GM21515 (cell line): ENCODE measurements around the gene PPP3CA.

Experiments used
- ATAC-seq: cut with Tn5 transposase; IDR thresholded peaks from one replicate; pipeline ENCODE4 v1.9.1; 2021; ENCODE audit not compliant: unreplicated experiment

The PPP3CA gene

GRCh38 chr4:101065346-101065745, 282.0 kb downstream of the PPP3CA start:
- no peak for ATAC-seq

- no peak for ATAC-seq
Measured at GRCh38 chr4:101064541-101065180, 282.7 kb downstream of the PPP3CA start.

GRCh38 chr4:101055392-101055791, 291.9 kb downstream of the PPP3CA start:
- ATAC-seq: no peak

DNA sequence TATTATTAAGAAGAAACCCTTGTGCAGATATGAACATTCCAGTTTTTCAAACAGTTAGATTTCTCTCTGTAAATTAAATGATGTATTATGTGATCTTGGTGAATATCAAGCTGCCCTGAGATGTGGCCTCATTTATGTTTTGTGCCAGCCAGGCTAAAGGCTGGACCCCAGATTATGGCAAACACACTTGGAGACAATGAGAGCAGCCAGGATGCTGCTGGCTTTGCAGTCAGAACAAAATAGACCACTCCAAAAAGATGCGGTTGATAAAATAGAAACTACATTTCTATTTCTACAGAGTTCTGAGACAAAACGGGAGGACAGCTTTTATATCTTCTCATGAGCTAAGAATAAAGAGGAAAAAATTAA, 296.5 kb downstream of the PPP3CA start:
- no peak for ATAC-seq

DNA sequence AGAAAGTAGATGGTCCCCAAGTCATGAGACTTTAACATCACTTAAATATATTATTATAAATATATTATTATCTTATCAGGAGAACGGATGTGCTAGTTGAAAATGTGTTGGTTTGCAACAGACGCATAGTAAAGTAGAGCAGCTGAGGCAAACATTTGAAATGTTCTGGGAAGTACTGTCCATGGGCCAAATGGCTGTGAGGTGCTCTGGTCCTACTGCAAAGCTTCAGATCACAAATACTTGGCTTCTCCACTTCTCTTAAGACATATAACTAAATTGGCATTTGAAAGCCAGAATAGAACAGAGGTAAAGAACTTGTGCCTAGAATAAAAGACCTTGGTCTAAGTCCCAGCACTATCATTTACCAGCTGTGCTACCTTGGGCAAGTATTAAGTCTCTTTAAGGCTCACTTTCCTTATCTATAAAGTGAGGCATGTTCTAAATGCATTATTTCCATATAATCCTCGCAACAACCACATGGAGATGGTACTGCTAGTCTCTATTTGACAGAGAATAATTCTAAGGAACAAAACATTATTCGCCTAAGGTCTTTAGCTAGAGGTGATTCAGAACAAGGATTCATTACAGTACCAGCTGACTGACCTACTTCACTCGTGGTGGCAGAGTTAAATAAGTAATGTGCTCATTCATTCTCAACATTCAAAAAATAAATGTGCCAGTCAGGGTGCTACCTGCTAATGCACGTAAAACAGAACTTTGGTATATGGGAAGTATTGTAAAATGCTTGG, 297.1 kb downstream of the PPP3CA start:
- no peak for ATAC-seq

GRCh38 chr4:101049549-101050001, 297.8 kb downstream of the PPP3CA start:
- ATAC-seq: no peak

DNA sequence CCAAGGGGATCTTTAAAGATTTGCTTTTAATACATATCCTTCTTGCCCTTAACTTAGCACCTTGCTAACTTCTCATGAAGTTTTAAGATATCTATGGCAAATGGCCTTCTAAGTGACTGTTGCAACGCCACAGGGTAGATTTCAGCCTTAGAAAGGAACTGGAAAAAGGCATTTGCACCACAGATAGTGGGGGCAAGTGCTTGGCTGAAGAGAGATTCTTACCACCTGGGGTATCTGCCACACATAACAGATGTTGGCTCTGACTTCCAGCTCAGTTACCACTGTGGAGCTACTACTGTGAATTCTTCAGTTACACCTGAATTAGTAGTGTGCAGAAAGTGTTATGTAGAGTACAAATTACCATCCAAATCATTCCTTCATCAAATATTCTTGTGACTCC, 302.6 kb downstream of the PPP3CA start:
- no peak for ATAC-seq

DNA sequence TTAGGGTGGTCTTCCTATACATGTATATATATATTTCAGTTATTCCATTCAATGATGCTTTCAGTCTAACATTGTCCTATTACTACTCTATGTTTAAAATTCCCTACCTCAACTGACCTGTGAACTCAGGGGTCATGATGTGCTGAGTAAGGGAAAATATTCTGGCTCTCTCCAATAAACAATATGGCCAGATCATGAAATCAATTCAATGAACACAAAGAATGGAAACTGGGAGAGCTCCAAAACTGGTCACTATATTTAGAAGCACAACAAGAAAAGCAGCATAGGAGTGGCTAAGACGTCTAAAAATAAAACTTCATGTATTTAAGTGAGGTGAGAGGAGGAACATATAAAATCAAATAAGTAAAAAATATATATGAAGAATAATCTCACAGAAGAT, 304.5 kb downstream of the PPP3CA start:
- no peak for ATAC-seq

- ATAC-seq: no peak
Measured at GRCh38 chr4:101040776-101041175, 306.6 kb downstream of the PPP3CA start.

DNA sequence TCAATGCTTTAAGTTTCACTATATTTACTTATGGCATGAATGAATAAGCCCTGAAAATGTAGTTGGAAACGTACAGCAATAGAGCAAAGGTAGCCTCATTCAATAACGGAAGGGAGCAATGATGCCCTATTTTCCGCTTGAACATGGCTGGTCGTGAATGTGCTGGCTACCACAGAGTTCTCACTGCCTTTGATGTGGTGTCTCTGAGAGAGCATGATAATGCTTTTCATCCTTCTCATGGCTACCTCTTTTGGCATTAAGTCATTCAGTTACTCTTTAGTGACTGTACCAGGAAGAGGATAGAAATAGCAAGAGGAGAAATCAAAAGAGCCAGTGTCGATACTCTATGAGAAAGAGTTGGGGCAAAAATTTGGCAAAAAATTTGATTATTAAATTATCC, 308.0 kb downstream of the PPP3CA start:
- no peak for ATAC-seq

DNA sequence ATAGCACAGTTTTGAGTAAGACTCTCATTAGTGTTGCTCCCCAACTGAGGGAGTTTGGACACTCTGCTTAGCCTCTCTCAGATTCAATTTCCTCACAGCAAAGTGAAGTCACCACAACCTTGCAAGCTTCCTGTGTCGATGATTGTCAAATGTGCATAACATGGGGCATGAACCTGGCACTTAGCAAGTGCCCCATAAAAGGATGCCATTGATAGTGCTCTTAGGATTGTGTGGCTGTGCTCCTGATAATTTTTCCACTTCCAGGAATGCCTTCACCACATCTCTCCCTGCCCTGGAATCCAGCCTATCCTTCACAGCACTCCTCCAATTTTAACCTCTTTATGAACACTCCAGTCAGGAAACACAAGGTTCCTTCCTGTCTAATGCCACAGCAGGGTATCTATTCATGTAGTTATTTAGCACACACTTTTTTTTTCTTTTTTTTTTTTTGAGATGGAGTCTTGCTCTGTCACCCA, 309.4 kb downstream of the PPP3CA start:
- no peak for ATAC-seq

DNA sequence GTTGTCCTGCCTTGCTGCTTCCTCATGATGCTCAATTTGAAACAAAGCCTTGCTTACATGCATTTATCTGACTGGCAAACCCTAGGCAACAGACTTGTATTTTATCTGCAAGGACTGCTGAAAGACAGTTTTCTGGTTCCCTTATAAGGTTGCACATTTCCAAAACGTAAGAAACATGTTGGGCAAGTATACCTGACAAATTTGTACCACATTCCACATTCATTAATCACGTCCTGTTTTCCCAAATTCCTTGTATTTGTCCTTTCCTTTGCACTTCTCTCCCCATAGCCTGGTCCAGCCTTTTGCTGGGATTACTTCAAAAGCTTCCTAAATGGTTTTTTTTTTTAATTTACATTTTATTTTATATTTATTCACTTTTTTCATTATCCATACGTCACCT, 310.1 kb downstream of the PPP3CA start:
- ATAC-seq: no peak

DNA sequence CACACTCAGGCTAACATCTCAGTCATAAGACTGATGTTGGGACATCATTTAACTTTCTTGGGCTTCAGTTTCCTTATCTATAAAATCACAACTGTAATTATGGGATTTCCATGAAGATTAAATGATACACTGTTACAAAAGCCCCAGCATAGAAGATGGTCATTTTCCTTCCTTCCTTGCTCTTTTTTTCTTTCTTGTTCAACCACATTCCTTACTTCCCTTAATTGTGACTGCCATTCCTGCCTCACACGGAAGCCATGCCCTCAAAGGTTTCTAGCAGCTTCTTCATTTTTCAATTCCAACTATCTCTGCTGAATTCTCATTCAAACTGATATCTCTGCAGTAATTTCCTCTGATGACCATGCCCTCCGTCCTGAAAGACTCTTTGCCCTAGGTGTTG, 311.8 kb downstream of the PPP3CA start:
- no peak for ATAC-seq

DNA sequence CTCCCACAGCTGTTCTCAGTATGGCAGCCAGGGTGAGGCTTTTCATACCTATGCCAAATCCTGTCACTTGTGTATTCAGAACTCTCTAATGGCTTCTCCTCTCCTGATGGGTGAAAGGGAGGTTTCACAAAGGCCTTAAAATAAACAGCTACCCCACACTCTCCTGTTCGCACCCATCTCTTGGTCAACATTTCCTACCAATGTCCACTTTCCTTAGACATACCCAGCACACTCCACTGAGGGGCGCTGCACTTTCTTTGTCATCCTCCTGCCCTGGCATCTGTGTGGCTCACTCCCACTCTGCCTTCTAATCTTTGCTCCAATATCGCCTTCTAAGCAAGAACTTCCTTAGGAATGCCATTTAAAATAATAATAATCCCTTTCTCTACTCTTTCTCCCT, 313.3 kb downstream of the PPP3CA start:
- ATAC-seq: no peak

- no peak for ATAC-seq
Measured at GRCh38 chr4:101032541-101032940, 314.8 kb downstream of the PPP3CA start.

- ATAC-seq: no peak
Measured at GRCh38 chr4:101031971-101032370, 315.4 kb downstream of the PPP3CA start.

DNA sequence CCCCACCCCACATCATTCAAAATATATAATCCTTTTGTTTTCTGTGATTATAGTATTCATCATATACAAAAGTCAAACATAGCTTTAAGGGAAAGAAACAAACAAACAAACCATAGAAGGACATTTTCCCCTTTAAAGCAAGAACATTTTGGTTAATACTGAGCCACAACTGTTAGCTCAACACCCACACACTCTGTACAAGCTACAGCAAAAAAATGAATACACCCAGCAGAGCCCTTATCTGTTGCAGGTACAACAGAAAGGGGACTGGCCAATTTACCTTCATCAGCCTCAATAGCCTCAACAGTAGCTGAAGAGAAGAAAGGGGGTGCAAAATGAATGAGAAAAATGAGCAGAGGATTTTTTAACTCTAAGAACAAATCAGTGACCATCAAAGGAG, 318.4 kb downstream of the PPP3CA start:
- no peak for ATAC-seq

DNA sequence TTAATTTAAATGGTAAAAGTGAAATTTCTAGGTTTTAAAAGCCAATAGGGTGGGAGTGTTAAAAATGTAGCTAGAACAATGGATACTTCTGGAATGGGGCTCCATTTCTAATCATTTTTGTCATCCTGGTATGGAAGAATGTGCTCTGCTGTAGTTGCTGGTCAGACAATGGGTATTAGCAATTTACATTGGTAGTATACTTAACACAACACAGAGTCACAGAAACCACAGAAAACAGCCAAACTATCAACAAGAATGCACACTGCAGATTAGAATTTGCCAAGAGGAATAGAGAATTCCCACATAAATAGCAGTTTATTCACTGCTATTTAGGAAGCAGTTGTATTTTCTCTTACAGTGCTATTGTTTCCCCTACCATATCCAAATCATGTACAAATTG, 319.6 kb downstream of the PPP3CA start:
- no peak for ATAC-seq

GRCh38 chr4:101025755-101026154, 321.6 kb downstream of the PPP3CA start:
- no peak for ATAC-seq

DNA sequence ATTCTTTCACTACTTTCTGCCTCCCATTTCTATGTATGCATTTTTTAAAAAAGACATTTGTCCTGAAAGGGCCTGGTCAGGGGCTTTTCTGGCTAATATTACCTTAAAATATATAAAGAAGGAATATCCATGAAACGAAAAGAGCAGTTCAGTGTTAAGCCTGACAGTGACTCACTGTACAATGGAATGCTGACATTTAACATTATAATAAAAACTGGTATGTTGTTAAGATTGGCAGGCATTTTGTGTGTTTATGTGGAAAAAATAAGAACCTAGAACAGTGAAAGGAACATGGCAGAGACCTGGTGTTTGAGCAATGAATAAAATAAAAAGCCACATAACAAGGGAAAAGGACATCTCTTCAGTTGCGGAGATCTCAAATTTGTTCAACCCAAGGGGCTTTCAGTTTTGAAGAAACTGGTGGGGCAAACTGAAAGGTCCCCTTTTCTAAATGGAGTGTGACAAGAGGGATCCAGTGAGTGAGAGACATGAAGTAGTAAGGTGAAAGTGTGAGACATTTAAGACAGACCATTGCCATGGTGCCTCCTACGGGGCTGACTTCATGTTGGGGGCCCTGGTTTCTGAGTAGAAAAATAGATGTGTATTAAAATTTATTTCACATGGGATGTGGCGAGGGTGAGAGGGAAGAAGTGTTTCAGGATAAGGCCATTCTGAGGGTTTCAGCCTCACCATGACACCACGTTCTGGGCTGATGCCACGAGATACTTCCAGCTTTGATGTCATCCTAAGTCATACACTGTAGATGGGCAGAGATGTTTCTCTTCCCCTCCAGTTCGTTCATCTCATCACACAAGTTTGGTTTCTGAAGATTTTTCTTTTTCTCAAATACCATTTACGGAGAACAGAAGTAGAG, 324.9 kb downstream of the PPP3CA start:
- no peak for ATAC-seq

GRCh38 chr4:101020956-101021355, 326.4 kb downstream of the PPP3CA start:
- ATAC-seq: peak; percentile 52

DNA sequence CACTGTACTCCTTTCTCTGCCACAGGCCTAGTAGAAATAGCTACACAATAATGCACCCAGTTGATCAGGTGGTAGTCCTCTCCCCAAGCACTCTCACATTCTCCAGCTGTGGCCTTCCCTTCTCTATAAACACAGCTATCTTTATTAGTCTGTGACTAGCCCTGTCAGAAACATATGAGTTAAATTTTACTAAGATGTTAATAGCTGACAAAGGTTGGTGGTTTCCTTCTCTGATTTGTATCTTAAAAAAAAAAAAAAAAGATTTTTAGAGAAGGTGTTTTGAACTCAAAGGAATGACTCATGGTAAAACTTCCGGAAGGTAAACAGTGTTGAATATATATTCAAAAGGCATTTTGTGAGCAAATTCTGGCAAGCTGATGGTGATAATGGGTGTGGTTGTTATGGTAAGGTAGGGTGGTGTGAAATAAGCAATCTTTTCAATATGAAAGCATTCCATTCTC, 327.4 kb downstream of the PPP3CA start:
- peak; percentile 48 for ATAC-seq
